Activated naive CD4-positive, alpha-beta T cell treated with anti-CD3 and anti-CD28 coated beads for 36 hours (primary cell): Measurements from ENCODE around the gene SMIM22. TPM values are rescaled to one million over a fixed set of nuclear protein-coding genes. Genes with fewer than 3 reads are reported as not detected.

Source experiments
- CTCF ChIA-PET: fragments of 350-600 bp; sonication (Branson Sonifier 250); formaldehyde crosslinking; loops from one replicate; lab custom pipeline; 2021; ENCODE audit warnings: antibody characterized with exemption; lab: Charles Lee
- DNase-seq: peaks from one replicate; pipeline ENCODE4 v3.0.0-alpha.2; 2020
- H3K27ac Mint-ChIP-seq: one replicate; pipeline ENCODE4 v1.8.0; 2021; ENCODE audit warnings: mild to moderate bottlenecking, mixed read lengths
- H3K27me3 Mint-ChIP-seq: one replicate; pipeline ENCODE4 v1.8.0; 2021; ENCODE audit warnings: low read depth, mixed read lengths
- H3K36me3 Mint-ChIP-seq: one replicate; pipeline ENCODE4 v1.8.0; 2021; ENCODE audit warnings: low read depth, mixed read lengths
- H3K4me1 Mint-ChIP-seq: one replicate; pipeline ENCODE4 v1.8.0; 2021; ENCODE audit warnings: low read depth, mixed read lengths
- H3K4me3 Mint-ChIP-seq: one replicate; pipeline ENCODE4 v1.8.0; 2021; ENCODE audit warnings: mild to moderate bottlenecking, moderate library complexity, mixed read lengths
- H3K9me3 Mint-ChIP-seq: one replicate; pipeline ENCODE4 v1.8.0; 2021; ENCODE audit warnings: mixed read lengths
- intact Hi-C: fragments of 100-400 bp; cut with micrococcal nuclease; formaldehyde crosslinking; loops from one replicate; pipeline ENCODE4 v1.15.1; 2023
- total RNA-seq, 2 experiments: library from RNA; stranded (reverse); gene quantifications; one replicate each; pipeline ENCODE4 v1.2.3, GENCODE V29; 2021

SMIM22 gene
- total RNA-seq, 2 experiments from 2014 or later: not detected

DNA sequence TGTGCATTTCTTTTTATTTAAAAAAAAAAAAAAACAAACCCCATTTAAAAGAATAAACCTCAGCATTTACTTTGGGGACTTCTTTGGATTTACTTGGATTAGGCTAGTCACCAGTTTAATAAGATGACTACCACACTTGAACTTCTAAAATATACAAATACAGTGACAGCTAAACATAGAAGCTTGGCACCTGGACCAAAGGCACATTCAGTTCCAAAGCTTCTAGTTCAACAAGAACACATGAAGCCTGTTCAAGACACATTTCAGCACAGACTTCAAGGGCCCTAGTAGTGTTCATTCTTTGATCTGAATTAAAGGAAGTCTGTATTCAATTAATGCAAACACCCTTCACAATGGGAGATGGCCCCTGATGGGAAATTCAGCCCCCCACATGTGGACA, 18.9 kb downstream of the SMIM22 start:
- intact Hi-C loops: no loop called here
- no peaks in the 10 kb centered on the region for H3K27me3 Mint-ChIP-seq
- no peak overlapping the region for H3K27ac Mint-ChIP-seq
- peaks cover 25% of the 10 kb centered on the region for H3K36me3 Mint-ChIP-seq
- CTCF ChIA-PET: no interaction called here
- no peak overlapping the region for H3K4me3 Mint-ChIP-seq
- no peaks in the 10 kb centered on the region for H3K4me1 Mint-ChIP-seq
- DNase-seq: no peak
- H3K9me3 Mint-ChIP-seq: no peaks in the 10 kb centered on the region

DNA sequence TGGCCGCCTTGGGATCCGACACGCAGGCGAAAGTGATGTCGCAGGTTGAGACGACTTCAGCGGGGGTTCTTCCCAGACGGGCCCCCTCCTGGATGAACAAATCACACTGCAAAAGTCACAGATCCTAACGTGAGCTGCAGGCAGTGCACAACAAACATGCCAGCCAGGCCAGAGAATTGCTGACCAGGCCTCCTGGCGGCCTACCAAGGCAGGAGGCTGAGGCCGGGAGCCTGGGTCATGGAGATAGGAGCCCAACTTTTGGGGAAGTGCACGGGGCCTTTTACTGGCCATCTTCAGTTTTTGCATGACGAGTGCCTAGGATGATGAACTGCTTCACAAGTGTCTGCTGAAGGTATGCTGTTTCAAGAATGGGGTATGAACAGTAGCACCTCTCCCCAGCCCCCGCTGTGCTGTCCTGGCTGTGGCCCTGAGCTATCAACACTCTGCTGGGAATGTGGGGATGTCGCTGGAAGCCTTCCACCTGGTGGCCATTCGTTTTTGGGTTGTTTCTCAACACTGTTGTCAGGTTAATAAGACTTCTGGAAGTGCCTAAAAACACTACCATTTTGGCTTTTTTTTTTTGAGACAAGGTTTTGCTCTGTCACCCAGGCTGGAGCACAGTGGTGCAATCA, 19.5 kb downstream of the SMIM22 start:
- intact Hi-C loops: no loop called here
- no peak for DNase-seq
- no peak overlapping the region for H3K27ac Mint-ChIP-seq
- CTCF ChIA-PET: interaction anchor here (1.0 kb wide), 1 partner anchor 12 kb away, joined by 3 read pairs; no protein-coding TSS in a partner anchor
- H3K36me3 Mint-ChIP-seq: peaks cover 25% of the 10 kb centered on the region
- H3K4me3 Mint-ChIP-seq: no peak overlapping the region
- no peaks in the 10 kb centered on the region for H3K9me3 Mint-ChIP-seq
- H3K4me1 Mint-ChIP-seq: no peaks in the 10 kb centered on the region
- H3K27me3 Mint-ChIP-seq: no peaks in the 10 kb centered on the region

DNA sequence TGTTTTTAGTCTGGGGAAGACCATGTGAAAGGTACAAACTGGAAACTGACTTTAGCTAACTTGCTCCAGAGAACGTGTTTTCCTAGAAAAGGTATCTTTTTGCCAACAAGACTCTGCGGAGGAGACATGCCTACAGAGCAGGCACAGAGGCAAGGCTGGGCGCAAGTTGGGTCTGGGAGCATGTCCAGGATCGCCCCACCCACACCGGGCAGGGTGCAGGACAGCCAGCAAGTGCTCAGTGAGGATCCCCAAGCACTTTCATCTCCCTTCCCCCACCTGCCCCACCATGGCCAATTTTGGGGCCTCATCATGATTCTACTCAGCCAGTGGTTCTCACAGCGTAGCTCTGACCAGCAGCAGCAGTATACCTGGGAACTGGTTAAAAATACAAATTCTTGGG, 25.5 kb downstream of the SMIM22 start:
- intact Hi-C loops: no loop called here
- Mint-ChIP-seq H3K36me3 (peaks cover 24% of the 10 kb centered on the region), H3K27ac (no peak overlapping the region), H3K4me3 (no peak overlapping the region), H3K4me1 (no peaks in the 10 kb centered on the region), H3K27me3 (no peaks in the 10 kb centered on the region), H3K9me3 (no peaks in the 10 kb centered on the region)
- CTCF ChIA-PET: no interaction called here
- DNase-seq: no peak

DNA sequence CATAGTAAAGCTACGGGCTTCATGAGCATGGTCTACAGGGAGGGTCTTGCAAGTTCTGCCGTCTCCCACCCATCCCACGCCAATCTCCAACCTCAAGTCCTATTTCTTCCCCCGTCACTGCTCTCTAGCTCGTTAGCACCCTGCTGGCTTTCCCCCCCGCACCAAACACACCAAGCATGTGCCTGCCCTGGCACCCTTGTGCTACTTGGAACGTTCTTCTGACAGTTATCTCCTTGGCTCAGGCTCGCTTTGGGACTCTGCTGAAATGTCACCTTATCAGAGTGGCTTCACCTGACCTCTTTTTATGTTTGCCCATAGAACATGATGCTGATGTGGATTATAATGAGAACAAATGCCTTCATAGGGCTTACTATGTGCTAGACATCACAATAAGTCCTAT, 30.0 kb downstream of the SMIM22 start:
- no peak for DNase-seq
- Mint-ChIP-seq H3K27ac (no peak overlapping the region), H3K9me3 (no peaks in the 10 kb centered on the region), H3K4me3 (no peak overlapping the region), H3K36me3 (peaks cover 26% of the 10 kb centered on the region), H3K4me1 (no peaks in the 10 kb centered on the region), H3K27me3 (no peaks in the 10 kb centered on the region)
- CTCF ChIA-PET: no interaction called here
- intact Hi-C loops: no loop called here

DNA sequence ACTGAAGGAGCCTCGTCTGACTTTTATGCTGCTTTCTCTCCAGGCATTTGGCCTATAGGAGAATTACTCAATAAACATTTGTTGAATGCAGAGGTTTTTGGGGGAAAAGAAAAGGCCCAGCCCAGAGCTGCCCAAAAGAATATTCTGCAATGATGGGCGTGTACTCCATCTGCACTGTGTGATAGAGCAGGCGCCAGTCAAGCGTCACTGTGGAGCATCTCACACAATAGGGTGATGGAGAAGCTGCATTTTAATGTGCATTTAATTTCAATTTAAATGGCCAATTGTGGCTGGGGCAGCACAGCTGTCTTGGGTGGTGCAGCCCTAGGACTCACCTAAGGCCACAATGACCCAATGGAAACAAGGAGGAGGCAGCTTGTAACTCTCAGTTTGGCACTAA, 31.4 kb downstream of the SMIM22 start:
- Mint-ChIP-seq H3K4me3 (no peak overlapping the region), H3K36me3 (peaks cover 35% of the 10 kb centered on the region), H3K27me3 (no peaks in the 10 kb centered on the region), H3K27ac (no peak overlapping the region), H3K4me1 (no peaks in the 10 kb centered on the region), H3K9me3 (no peaks in the 10 kb centered on the region)
- CTCF ChIA-PET: interaction anchor here (0.6 kb wide), 1 partner anchor 20 kb away, joined by 3 read pairs; no protein-coding TSS in a partner anchor
- DNase-seq: no peak
- intact Hi-C loops: no loop called here

DNA sequence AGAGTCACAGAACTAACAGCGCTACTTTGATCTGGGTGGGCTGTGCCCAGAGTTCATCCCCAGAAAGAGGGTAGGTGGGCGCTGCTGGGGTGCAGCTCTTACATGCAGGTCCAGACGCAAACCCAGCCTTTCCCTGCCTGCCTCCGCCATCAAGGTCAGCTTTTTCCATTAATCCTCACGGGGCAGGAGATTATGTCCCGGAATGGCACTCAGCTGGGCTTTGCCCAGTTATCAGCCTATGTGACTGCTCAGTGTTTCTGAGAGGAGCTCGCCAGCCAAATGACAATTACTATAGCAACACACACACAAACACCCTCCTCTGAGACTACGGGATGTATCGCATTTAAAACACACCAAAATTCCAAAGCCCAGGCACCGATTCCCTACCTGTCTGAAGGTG, 31.8 kb downstream of the SMIM22 start:
- H3K36me3 Mint-ChIP-seq: peaks cover 36% of the 10 kb centered on the region
- H3K27ac Mint-ChIP-seq: no peak overlapping the region
- intact Hi-C loops: no loop called here
- DNase-seq: no peak
- no peaks in the 10 kb centered on the region for H3K4me1 Mint-ChIP-seq
- no peak overlapping the region for H3K4me3 Mint-ChIP-seq
- H3K27me3 Mint-ChIP-seq: no peaks in the 10 kb centered on the region
- CTCF ChIA-PET: interaction anchor here (0.6 kb wide), 1 partner anchor 20 kb away, joined by 3 read pairs; no protein-coding TSS in a partner anchor
- H3K9me3 Mint-ChIP-seq: no peaks in the 10 kb centered on the region

DNA sequence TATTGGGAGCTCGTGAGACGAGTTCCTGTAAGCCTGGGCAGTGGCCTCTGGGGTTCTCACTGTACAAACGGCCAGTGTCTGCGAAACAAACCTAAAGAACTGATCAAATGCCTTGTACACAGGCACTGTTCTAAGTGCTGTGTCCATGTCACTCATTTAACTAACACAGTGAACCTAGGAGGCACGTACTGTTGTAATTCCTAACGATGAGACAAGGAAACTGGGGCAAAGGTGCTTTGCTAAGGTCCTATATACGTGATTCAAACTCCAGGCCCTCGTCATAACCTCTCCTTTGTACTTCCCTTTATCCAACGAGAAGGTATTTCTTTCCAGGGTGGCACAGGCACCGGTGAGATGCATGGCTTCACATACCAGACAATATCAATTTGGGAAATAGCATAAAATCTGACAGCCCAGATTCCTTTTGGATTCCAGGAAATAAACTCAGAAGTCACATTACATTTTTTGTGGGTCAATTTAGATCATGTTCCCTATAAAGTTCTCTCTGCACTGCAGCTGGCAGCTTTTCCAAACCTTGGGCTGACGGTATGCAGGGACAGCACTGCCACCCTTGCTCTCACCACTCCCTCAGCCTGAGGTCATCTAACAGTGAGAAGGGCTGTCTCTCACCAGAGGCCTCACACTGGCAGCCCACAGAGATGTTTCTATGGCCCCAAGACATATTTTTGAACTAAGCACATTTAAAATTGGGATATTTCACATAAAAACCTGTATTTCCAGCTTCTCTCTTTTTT, 33.6 kb downstream of the SMIM22 start:
- H3K4me1 Mint-ChIP-seq: peaks cover 5% of the 10 kb centered on the region
- H3K9me3 Mint-ChIP-seq: no peaks in the 10 kb centered on the region
- intact Hi-C loops: no loop called here
- peaks cover 37% of the 10 kb centered on the region for H3K36me3 Mint-ChIP-seq
- H3K4me3 Mint-ChIP-seq: no peak overlapping the region
- no peaks in the 10 kb centered on the region for H3K27me3 Mint-ChIP-seq
- no peak for DNase-seq
- CTCF ChIA-PET: interaction anchor here (1.0 kb wide), 1 partner anchor 127 kb away, joined by 3 read pairs; no protein-coding TSS in a partner anchor
- H3K27ac Mint-ChIP-seq: no peak overlapping the region

DNA sequence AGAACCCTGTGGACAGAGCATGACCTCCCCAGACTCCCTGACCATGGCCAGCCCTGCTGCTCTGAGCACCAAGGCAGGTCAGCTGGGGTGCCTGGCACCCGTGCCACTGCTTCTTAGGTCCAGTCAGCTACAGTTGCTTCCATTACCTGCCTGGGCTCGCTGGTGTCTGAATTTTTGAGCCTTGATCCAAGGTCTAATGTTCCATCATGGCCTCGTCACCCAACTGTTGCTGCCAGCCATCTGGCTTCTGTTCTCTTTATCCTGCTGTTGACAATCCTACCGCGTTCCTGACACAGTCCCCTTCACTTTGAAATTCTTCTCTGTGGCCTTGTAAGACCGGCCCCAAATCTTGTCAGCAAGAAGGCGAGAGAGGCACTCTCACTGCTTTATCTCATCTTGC, 35.2 kb downstream of the SMIM22 start:
- intact Hi-C loops: no loop called here

DNA sequence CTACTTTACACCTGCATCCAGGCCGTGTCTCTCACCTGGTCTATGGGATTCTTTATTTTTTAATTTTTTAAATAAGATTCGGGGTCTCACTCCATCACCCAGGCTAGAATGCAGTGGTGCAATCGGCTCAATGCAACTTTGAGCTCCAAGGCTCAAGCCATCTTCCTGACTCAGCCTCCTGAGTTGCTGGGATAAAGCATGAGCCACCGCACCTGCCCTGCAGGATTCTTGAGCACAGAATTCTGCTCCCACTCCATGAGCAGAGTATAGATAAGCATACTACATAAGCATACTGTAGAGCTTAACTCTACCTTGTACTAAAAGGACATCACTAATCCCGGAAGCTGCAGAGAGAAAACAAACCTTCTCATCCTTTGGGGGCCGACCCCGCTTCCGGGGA, 36.4 kb downstream of the SMIM22 start:
- Mint-ChIP-seq H3K9me3 (no peaks in the 10 kb centered on the region), H3K4me3 (no peak overlapping the region), H3K36me3 (peaks cover 32% of the 10 kb centered on the region), H3K4me1 (peaks cover 6% of the 10 kb centered on the region), H3K27me3 (no peaks in the 10 kb centered on the region), H3K27ac (no peak overlapping the region)
- intact Hi-C loops: no loop called here
- DNase-seq: no peak
- CTCF ChIA-PET: interaction anchor here (0.5 to 0.6 kb wide), 2 partner anchors 73 to 88 kb away, joined by 3 read pairs; no protein-coding TSS in a partner anchor

More for the DNA sequence above, 35.2 kb downstream of the SMIM22 start:
- no peaks in the 10 kb centered on the region for H3K27me3 Mint-ChIP-seq
- H3K9me3 Mint-ChIP-seq: no peaks in the 10 kb centered on the region
- H3K27ac Mint-ChIP-seq: no peak overlapping the region
- DNase-seq: no peak
- CTCF ChIA-PET: interaction anchor here (0.5 kb wide), 1 partner anchor 69 kb away, joined by 3 read pairs; no protein-coding TSS in a partner anchor
- no peak overlapping the region for H3K4me3 Mint-ChIP-seq
- peaks cover 28% of the 10 kb centered on the region for H3K36me3 Mint-ChIP-seq
- peaks cover 6% of the 10 kb centered on the region for H3K4me1 Mint-ChIP-seq

DNA sequence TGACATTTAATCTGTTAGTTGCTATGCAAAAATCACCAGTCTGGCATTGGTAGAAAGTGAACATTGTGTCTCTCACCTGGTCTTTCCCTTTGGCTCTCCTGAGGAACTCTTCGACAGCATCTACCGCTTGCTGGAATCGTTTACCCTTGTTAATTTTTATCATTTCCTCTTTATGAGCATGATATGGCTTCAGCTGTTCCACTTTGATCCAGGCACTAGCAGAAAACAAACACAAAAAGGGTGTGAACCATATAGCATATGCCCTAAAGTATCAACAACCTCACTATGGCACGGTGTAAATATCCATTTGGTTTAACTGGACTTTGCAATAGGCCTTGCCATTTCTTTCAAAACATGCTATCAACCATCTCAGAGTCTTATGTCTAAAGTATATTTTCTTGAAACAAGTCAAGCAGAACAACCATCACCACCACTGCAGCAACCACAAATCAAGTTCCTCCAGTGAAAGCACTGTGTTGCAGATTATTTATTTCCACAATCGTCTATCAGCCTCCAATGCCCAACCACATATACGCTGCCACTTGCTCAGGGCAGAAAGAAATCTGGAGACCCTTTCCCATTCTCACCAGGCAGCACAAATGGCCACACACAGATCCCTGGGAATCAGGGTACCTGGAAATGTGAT, 37.7 kb downstream of the SMIM22 start:
- no peak for DNase-seq
- Mint-ChIP-seq H3K27me3 (no peaks in the 10 kb centered on the region), H3K4me1 (peaks cover 7% of the 10 kb centered on the region), H3K4me3 (no peak overlapping the region), H3K27ac (no peak overlapping the region), H3K36me3 (peaks cover 28% of the 10 kb centered on the region), H3K9me3 (no peaks in the 10 kb centered on the region)
- CTCF ChIA-PET: no interaction called here
- intact Hi-C loops: no loop called here

DNA sequence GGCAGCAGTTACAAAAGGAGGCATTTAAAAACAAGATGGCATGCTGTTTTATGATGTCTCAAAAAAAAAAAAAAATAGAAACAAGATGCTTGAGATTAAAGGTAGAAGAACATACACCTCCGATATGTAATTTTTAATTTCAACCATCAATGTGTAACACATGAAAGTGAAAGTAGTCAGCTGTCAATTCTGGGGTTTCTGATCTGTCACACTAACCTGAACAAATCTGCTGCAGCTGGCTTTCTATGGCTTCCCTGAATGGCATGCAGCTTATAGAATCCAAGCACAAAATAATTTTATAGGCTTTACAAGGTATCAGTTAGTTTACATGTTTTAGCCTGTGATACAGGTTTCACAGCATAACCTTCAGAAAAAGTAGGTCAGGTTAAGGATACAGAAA, 38.4 kb downstream of the SMIM22 start:
- intact Hi-C loops: no loop called here
- CTCF ChIA-PET: no interaction called here
- Mint-ChIP-seq H3K27ac (no peak overlapping the region), H3K36me3 (peaks cover 28% of the 10 kb centered on the region), H3K4me1 (peaks cover 7% of the 10 kb centered on the region), H3K4me3 (no peak overlapping the region), H3K27me3 (no peaks in the 10 kb centered on the region), H3K9me3 (no peaks in the 10 kb centered on the region)
- DNase-seq: no peak

DNA sequence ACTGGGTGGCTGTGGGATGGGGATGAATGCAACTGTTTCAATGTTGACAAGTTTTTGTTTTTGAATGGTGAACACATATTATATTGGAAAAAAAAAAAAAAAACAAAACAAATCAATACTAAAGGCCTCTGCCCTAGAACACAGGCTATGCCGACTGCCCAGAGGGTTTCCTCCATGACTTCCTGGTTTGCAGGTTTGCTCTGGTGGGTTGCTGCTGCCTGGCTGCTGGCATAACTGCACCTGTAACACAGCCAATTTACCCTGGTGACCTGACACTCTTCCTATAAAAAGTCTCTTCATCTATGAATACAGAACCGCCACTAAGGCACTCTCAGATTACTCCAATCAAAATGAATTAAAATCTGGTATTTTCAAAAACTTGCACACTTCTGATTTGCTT, 41.6 kb downstream of the SMIM22 start:
- Mint-ChIP-seq H3K36me3 (peaks cover 32% of the 10 kb centered on the region), H3K4me1 (peaks cover 9% of the 10 kb centered on the region), H3K27me3 (no peaks in the 10 kb centered on the region), H3K9me3 (no peaks in the 10 kb centered on the region), H3K27ac (no peak overlapping the region), H3K4me3 (no peak overlapping the region)
- CTCF ChIA-PET: no interaction called here
- intact Hi-C loops: loop anchor here (1.0 kb wide), 1 partner anchor 22 kb away; no protein-coding TSS in a partner anchor
- DNase-seq: no peak
